GM19240 (cell line): Measurements from ENCODE around the gene ATXN1.

ENCODE experiments used
- DNase-seq: peaks from one replicate; pipeline ENCODE4 v3.0.0; 2011; ENCODE audit warnings: low spot score; ENCODE audit not compliant: insufficient read length

ATXN1 gene

GRCh38 chr6:16762268-16762549 lies 949 bp upstream of the ATXN1 start:
- DNase-seq = no peak

DNA sequence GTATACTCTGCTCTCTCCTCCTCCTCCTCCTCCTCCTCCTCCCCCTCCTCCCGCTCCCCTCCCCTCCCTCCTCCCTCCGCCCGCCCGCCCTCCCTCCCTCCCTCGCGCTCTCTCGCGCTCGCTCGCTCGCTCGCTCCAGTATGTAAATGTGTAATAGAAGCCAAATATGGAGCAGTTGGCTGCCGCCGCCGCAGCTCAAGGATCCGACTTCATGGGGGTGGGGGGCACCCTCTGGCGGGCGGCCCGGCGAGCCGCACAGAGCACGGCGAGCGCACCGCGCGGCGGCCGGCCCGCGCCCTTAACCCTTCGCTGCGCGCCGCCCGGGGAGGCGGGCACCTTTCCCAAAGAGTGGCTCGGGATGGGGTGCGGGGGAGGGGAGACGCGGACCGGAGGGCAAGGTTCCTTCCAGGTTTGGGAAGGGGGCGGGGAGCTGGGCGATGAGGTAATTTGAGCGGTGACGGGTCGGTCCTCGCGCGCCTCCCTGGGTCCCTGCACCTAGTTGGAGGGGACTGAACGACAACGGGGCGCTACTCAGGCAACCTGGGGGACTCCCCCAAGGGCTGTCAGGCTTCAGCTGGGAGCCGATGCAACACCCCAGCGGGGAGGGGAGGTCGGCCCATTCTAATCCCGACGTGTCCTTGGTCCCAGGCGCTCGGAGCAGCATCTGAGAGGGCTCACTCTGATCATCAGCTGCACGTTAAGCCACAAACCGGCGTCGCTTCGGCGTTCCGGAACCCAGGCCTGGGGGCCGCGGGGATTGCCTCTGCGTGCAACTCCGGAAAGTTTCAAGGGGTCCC lies 409 bp upstream of the ATXN1 start:
- DNase-seq = peak; percentile 29

DNA sequence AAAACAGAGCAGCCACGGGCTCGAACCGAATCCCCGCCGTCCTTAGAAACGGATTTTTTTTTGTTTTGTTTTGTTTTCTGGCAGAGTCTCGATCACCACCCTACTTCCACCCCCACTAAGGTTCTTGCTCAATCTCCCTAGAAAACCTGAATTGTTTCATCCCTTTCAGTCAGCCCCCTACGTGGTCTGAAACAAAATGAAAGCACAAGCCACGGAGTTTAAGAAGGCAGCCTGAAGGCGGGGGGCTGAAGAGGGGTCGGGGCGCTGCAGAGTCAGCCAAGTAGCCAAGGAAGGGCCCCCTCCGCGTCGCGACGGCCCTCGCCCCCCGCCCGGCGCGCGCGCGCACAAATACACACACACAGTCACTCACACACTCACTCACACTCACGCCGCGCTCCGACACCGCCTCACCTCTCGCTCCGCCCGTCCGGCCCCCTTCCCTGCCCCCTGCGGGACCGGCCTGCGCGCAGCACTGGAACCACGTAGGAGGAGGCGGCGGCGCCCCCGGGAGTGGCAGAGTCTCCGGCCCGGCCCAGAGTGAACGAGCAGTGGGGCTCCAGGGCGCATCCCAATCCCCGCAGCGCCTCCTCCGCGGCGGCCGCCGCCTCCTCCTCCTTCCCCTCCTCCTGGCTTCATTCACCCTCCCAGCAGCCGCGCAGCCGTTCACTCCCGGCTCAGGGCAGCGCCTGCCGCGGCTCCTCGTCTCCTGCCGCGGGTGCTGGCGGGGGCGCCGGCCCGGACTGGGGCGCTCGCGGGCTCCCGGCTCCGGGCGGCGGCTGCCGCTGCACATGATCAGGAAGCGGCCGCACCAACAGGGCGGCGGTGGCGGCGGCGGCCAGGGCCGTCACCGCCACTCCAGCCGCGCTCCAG lies 1.4 kb downstream of the ATXN1 start:
- DNase-seq = peak; percentile 30

DNA sequence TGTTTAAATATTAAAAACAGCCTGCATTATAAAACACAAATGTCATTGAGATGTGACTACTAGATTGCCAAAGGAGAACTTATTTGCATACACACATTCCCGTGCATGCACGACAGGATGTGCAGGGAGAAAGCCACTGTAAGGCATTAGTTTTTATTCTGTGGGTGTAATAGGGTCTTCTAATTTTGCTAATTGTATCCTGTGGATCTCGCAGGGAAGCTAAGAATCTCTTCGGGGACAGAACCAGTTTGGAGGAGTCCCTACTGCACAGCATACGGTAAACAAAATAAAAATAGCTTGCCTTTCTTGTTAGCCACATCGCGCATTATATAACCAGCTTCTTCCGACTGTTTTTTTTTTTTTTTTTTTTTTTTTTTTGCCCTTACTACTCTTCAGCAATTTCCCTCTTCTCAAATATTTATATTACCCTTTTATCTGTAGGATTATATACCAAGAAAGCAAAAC lies 2.0 kb downstream of the ATXN1 start:
- no peak for DNase-seq

DNA sequence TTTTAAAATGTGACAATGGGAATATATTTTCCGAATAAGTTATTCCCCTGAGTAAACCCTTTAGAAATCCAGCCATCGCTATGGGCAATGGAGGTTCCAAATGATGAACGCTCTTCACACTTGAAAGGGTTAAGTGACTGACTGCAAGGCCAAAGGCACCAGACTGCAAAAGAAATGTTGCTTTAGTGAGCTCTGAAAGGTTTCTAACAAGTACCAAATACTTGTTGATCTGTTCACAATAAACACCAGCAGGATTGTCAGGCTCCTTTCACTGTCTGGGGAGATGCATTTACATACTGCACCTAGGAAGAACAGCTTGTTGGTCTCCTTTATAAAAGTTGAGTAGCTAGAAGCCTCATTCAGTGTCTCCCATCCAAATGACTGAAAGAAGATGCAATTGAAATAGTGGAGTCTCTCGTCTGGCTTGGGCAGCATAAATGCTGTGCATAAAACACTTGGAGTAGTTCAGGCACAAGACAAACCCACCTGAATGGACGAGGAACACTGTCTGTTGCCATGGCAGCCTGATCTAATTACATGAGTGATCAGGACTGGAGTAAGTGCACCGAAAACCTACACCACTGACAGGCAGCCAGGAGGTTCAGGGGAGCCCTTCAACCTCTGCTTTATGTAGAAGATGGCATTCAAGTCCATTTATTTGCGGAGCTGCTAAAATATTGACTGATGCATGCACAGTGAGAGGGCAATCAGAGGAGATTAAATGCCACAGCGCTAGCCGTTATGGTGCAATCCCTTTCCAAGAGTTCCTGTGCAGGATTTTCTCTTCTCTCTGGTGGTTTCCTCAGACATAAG lies 2.9 kb downstream of the ATXN1 start:
- DNase-seq = no peak

DNA sequence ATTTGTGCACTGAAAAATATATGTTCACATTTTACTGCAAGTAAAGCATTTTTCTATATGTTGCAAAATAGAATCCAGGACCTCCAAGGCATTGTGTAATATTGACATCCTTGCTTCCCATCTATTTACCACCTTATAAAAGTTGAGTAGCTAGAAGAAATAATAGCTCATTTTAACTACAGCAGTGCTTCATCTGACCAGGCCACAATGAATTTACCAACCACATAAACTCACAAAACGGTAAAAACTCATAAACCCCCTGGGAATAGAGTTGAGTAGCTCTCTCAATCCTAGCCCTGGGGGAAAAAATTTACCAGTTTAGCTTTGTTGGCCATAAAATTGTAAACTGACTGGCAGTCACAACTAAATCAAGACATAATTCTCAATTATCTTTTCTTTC lies 3.9 kb downstream of the ATXN1 start:
- no peak for DNase-seq

DNA sequence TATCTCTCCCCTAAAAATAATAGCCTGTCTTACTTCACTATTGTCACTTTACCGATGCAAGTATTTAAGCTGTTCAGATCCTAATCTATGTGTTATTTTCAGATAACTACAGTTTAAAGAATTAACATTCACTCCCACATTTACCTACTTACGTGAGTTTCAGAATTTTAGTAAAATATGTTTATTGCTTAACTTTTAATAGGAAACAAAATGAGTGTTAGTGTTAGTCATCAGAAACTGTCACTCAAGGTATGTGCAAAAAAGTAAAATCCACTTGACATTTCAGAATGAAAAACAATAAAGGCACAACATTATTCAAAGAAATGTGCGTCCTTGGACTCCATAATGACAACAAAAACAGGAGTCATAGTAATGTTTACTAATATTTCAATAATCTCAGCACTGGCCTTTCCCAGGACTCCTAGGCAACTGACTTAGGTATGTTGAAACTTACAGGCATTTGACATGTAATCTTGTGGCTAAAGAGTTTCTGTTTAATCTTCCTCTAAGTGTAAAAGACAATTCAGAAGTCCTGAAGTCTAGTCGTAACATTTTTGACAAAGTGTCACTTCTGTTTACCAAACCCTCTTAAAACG lies 4.5 kb downstream of the ATXN1 start:
- no peak for DNase-seq

DNA sequence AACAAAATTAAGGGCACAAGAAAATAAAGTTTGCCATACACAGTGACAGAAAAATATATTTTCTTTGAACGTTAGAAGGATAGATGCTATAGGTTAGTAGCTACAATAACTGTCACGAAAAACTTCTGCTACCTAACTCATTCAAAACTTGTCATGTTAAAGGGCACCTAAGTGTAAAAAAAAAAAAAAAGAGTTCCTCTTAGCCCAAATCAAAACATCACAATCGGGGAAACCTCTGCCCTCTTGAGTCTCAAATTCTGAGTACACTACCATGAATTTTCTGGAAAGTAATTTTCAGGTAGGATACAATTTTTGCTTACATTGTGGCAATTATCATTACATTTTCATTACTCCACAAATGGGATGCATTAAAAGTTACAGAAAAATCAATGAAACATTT lies 5.7 kb downstream of the ATXN1 start:
- DNase-seq = no peak

DNA sequence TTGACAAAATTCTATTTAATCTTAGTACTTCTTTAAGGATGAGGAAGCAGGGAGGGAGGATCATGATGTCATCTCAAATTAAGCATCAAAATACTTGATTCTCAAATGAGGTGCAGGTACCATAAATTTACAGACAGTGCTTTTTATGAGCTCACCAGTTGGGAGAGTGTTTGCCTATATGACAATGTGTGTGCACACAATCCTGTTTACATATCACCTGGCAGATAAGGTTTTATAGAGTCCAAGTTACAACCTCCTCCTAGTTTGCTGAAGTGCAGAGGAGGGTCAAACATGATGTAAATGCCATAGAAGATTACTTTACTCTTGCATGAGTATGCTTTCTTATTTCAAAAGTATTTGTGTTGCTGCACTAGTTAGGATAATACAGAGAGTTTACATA lies 6.4 kb downstream of the ATXN1 start:
- no peak for DNase-seq

DNA sequence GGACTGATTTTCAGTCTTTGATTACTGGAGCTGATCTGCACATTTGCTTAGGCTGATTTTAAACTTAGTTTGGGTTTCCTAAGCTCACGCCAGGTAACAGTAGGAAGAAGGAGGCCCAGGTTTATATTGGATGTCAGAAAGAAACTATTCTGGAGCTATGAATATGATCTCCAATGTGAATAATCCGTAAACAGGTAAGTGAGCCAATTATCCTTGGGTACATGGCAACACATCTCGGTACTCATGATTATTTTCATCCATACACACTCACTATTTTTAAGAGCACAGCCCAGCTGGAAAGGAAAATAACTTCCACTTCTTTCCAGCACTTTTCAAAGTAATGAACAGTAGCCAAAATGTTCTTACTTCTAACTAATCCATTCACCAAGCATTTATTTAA lies 7.0 kb downstream of the ATXN1 start:
- no peak for DNase-seq

- no peak for DNase-seq
Observed at GRCh38 chr6:16753341-16753740, 7.9 kb downstream of the ATXN1 start.

DNA sequence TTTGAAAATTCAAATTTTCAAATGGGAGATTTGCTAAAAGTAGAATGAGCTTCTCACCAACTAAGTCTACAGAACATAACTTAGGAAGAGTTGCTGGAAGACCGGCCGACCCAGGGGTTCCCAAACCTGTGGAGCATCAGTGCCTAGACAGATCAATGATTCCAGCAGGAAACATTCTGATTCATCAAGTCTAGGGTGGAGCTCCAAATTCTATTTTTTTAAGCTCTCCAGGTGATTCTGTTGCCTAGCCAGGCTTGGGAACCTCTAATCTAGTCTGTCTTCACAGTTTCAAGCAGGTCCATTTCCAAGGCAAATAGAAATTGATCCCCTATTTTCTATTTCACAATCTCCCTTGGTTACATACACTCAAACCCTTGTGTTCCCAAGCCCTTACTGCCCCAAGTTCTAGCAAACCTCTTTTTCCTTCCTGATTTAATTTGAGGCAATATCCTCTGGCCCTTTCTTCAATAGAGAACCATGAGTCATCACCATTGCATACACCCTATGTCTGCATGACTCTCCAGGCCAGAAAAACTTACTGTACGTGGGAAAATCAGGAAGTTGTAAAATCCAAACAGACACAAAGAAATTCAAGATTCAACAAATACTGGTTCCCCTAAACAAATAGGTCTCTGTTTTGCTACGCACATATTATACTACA lies 8.9 kb downstream of the ATXN1 start:
- DNase-seq = no peak

DNA sequence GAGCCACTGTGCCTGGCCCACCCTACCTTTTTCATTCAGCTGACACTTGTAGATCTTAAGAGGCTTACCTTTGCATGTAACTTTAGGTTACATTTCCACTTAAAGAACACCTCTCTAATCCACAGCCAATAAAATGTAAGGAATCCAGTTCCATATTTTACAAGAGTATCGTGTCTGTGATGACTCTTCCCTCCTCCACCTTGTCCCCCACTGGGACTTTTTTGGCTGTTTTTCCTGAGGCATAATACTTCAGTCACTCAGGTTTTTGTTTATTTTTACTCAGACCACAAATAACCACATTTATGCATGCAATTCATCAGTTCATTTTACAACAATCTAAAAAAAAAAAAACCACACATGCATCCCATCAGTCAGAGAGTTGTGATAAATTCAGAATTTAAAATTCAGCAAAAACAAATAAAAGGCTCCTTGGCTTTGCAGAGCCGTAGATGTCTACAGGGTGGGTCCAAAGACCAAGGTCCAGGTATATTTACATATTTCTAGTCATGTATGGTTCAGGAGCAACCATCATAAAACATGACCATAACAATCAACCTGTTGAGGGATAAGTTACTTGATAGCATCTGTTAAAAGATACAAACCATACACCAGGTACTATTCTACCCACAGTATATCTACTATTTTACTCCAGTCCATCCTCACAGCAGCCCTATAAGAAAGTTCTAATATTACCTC lies 9.9 kb downstream of the ATXN1 start:
- DNase-seq = no peak

DNA sequence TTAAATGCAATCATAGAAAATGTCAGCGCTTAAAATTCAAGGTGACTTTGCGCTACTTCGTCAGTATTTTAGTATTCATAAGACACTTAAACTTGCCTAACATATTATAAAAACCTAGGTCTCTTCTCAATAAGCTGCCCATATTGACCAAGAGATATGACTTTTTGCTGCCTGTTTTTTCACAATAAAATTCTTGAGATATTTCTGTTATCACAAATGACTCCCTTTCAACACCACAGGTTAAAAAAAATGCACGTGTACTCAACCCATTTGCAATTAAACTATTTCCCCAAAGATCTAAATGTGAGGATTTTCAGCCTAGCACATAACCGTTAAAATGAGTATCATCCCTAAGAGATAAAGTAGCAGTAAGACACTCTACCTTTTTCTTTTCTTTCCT lies 10.7 kb downstream of the ATXN1 start:
- no peak for DNase-seq

DNA sequence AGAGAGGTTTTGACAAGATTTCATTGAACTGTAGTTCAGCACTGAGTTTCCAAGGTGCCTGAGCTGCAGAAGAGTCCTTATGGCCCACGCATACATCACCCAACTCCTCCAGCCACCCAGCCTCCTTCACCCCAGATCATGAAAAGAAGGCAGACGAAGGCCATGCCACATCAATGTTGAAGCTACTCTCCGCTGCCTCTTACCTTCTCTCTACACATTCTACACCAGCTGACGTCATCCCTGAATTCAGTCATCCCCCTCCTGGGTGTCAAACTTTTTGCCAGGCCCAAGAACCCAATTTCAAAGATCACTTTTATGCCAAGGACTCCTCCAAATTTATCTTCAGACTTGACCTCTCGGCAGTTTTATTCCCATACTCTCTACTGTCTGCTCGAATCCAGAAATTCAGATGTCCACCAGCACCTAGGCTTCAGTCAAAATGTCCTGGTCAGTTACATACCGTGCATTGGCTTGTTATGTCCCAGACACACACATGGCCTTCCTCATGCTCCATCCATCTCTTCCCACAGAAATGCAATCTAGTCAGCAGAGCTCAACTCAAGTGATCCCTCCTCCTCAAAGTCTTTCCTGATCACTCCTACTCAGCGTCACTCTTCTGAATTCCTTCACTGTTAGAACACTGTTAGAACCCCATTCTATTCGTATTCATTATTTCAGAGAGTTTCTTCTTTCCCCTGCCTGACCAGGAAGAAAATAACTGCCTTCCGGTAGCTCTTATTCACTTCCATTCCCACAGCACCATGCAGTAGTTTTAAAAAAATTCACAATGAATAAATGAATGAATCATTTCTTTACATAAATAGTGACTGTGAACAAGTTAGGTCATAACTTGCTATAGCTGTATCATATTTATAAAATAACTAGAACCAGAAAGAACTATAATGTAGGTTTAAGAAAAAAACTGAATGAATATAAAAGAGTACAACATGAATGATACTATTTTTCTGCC lies 11.5 kb downstream of the ATXN1 start:
- no peak for DNase-seq

DNA sequence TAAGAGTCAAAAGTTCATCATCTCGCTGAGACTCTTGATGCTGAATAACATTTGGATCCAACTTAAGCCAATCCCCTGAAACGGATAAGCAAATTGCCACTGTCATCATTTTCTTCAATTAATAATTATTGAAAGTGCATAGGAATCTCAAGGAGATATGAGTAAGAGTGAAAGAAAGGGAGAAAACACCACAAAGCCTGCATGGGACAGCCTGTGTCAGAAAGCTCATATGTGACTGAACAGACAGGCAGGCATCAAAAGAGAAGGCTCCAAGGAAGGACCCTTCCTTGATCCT lies 13.3 kb downstream of the ATXN1 start:
- DNase-seq = no peak

DNA sequence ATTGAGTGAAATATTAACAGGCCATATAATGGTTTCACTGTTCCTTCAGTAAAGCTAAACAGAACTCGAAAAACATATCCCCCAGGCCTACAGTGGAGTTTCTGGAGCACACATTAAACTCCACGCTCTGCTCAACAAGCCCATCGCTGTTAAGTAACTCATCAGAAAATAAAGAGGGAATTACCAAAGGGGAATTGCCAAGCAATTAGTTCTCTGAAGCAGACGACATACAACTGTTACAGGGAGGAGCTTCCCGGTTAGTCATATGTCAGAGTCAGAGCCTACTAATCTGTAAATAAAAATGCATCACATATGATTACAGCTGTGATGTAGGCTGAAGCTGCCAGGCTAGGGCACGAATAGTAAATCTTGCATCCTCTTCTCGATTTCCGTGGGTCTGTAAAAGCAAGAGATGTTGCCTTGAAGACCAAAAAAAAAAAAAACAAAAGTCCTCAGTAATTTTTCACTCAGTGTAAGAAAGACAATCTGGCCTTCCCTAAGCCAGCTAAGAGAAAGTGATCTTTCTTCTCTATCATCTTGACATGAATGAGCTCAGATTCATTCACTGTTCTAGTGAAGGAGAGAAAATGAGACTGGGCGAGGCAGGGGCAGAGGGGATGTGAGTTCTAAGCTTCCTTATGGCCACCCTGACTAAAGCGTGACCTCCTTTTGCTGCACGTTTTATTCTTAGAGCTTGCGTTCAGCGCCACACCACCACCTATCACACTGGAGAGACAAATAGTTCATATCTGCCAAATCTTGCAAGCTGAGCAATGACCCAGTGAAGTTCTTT lies 13.8 kb downstream of the ATXN1 start:
- no peak for DNase-seq

GRCh38 chr6:16746812-16747211 lies 14.4 kb downstream of the ATXN1 start:
- no peak for DNase-seq

DNA sequence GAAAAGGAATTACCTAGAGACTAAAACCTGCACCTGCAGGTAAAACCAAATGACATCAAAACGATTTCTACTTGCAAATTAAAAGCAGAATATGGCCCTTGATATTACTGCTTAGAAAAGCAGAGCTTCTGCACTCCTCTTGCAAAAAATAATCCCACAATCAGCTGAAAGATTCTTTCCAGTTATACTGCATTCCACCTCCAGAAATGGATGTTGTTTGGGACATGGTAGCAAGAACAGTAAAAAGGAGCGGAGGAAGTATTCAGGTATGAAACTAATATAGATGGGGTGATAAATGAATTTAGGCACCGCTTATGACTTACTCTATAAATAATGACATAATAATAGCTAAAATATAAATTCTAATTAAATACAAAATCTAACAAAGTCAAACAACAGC lies 14.9 kb downstream of the ATXN1 start:
- no peak for DNase-seq
